GM12892 (cell line): ENCODE measurements around the gene PTX4.

Experiments
- DNase-seq: peaks from one replicate; pipeline ENCODE4 v3.0.0; 2011; ENCODE audit not compliant: insufficient read length
- FAIRE-seq: peaks from 2 replicates; lab custom pipeline; 2011; peaks lifted over from hg19 to GRCh38; lab: Jason Lieb, UNC
- POLR2A ChIP-seq: IDR thresholded peaks from 2 replicates; pipeline ENCODE4 v1.6.1; 2011; ENCODE audit warnings: low read depth, low read length, control low read depth
- POLR2AphosphoS5 ChIP-seq: IDR thresholded peaks from 2 replicates; pipeline ENCODE4 v1.6.1; 2011; ENCODE audit warnings: low read depth, low read length, control low read depth
- TAF1 ChIP-seq: IDR thresholded peaks from 2 replicates; pipeline ENCODE4 v1.6.1; 2011; ENCODE audit warnings: low read depth, mild to moderate bottlenecking, control low read depth, low read length, borderline replicate concordance

PTX4 gene

GRCh38 chr16:1505912-1506311 is 17.2 kb upstream of the PTX4 start:
- no peak for TF ChIP-seq POLR2A
- TF ChIP-seq TAF1 = no peak
- no peak for TF ChIP-seq POLR2AphosphoS5
- DNase-seq = no peak
- FAIRE-seq = no peak

DNA sequence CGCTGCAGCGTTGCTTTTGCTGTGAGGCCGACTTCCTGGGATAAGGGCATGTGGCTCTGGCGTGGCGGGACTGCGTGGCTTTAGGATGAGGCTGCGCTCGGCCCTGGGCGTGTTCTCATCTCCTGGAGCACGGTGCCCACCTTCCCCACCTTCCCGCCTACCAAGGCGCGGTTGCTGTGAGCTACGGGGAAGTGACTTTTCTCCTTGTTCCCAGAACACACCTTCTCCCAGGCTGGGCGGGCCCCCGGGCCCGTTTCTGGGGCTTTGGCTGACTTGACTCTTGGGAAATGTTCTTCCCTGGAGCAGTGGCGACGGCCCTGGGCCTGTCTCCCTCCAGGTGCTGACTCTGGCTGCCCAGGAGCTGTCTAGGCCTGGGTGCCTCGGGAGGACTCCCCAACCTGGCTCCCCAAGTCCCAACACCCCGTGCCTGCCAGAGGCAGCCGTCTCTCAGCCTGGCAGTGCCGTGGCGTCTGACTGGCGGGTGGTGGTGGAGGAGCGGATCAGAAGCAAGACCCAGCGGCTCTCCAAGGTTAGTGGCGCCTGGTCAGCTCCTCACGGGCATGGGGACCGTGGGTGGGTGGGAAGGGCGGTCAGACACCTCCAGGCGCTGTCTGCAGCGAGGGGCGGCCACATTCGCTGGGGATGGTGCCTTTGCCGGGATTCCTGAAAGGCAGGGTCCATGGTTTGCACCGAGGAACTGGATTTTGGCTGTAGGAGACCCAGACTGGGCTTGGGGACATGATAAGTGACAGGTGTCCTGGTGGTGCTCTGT is 16.5 kb upstream of the PTX4 start:
- DNase-seq (no peak), FAIRE-seq (no peak)
- no peak for TF ChIP-seq POLR2A

GRCh38 chr16:1503110-1503955 is 14.6 kb upstream of the PTX4 start:
- FAIRE-seq = no peak
- no peak for DNase-seq
- no peak for TF ChIP-seq POLR2AphosphoS5
- no peak for TF ChIP-seq TAF1
- no peak for TF ChIP-seq POLR2A

GRCh38 chr16:1502092-1503004 is 13.6 kb upstream of the PTX4 start:
- no peak for TF ChIP-seq POLR2AphosphoS5
- TF ChIP-seq POLR2A = no peak
- TF ChIP-seq TAF1 = no peak
- no peak for FAIRE-seq
- no peak for DNase-seq

DNA sequence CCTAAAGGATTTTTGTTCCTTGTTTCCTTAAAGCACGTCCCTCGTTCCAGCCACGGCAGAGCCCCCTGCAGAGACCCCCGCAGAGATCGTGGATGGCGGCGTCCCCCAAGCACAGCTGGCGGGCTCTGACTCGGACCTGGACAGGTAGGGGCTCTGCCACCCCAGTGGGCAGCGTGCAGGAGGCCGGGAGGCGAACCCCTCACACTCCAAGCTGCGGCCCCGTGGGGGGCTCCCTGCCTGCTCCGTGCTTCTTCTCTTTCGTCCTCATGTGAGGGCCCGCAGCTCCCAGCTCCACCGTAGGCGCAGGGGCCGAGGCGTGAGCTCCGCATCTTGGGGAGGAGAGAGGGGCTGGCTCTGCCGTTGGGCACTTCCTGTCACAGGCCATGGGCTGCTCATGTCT is 12.9 kb upstream of the PTX4 start:
- FAIRE-seq (no peak), DNase-seq (no peak)
- TF ChIP-seq POLR2AphosphoS5 = no peak
- no peak for TF ChIP-seq TAF1
- TF ChIP-seq POLR2A = no peak

GRCh38 chr16:1500465-1501150 is 11.9 kb upstream of the PTX4 start:
- no peak for TF ChIP-seq POLR2AphosphoS5
- TF ChIP-seq POLR2A = no peak
- TF ChIP-seq TAF1 = no peak
- DNase-seq (no peak), FAIRE-seq (no peak)

DNA sequence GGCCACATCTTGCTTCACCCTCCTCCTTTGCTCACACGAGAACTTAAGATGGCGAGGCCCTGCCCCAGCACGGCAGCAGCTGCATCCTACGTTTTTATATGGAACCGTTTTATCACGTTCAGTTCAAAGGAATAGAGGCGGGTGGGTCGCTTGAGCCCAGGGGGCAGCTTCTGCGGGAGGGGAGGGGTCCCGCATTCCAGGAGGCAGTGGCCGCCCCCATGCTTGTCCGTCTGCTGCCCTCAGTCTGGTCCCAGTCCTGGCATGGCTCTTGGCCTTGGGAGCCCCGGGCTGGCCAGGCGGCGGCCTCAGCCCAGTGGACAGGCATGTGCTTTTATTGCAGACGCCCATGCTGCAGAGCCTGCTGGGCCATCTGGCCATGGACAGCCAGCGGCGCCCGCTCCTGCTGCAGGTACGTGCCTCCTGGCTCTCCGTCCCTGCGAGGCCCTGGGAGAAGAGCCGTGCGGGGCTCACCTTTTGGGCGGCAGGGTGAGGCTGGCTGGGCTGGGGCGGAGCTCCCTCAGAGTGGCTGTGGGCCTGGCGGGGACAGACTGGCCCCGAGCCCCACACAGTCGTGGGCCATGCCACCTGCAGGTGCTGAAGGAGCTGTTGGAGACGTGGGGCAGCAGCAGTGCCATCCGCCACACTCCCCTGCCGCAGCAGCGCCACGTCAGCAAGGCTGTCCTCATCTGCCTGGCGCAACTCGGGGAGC is 11.2 kb upstream of the PTX4 start:
- no peak for DNase-seq
- no peak for FAIRE-seq

GRCh38 chr16:1498899-1499676 is 10.3 kb upstream of the PTX4 start:
- TF ChIP-seq POLR2AphosphoS5 = no peak
- no peak for TF ChIP-seq POLR2A
- TF ChIP-seq TAF1 = no peak
- no peak for FAIRE-seq
- DNase-seq = no peak

More for the DNA sequence above, 11.2 kb upstream of the PTX4 start:
- TF ChIP-seq TAF1 (no peak), POLR2AphosphoS5 (no peak), POLR2A (no peak)

DNA sequence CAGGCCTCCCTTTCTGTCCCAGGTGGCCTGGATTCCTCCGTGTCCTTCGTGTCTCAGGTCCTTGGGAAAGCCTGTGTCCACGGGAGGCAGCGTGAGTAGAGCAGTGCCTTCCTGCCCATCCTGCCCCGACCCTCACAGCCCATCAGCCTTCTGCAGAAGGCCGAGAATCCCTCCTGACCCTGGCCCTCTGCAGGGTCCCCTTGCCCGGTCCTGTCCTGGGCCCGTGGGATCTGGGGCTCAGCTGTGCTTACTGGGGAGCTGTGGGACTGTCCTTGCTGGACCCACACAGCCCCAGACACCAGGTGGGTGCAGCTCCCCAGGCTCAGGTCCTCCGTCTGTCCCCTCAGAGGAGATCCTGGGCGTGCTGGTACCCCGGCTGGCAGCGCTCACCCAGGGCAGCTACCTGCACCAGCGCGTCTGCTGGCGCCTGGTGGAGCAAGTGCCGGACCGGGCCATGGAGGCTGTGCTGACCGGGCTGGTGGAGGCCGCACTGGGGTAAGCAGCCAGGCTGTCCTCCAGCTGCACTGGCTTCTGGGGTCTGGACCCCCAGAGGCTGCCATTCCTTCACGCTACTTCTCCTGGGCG is 8.4 kb upstream of the PTX4 start:
- TF ChIP-seq POLR2A = no peak
- no peak for TF ChIP-seq POLR2AphosphoS5
- TF ChIP-seq TAF1 = no peak
- DNase-seq = no peak
- FAIRE-seq = no peak
